HG02642 (cell line): ENCODE data around the gene MRPS22.

Source experiments
- ATAC-seq: cut with Tn5 transposase; IDR thresholded peaks from one replicate; pipeline ENCODE4 v1.9.1; 2021; ENCODE audit warnings: mild to moderate bottlenecking; ENCODE audit not compliant: unreplicated experiment, poor library complexity

MRPS22 gene

GRCh38 chr3:139310474-139310933 lies 33.3 kb upstream of the MRPS22 start:
- ATAC-seq, result no peak

GRCh38 chr3:139311557-139311956 lies 32.3 kb upstream of the MRPS22 start:
- ATAC-seq, result no peak

- no peak for ATAC-seq
Observed at GRCh38 chr3:139312416-139312815, 31.4 kb upstream of the MRPS22 start.

- no peak for ATAC-seq
Observed at GRCh38 chr3:139312959-139313358, 30.9 kb upstream of the MRPS22 start.

- ATAC-seq, result no peak
Observed at GRCh38 chr3:139313921-139314320, 29.9 kb upstream of the MRPS22 start.

GRCh38 chr3:139317215-139317614 lies 26.6 kb upstream of the MRPS22 start:
- ATAC-seq, result no peak

GRCh38 chr3:139317660-139318430 lies 26.0 kb upstream of the MRPS22 start:
- ATAC-seq, result no peak

- no peak for ATAC-seq
Observed at GRCh38 chr3:139318431-139318816, 25.4 kb upstream of the MRPS22 start.

GRCh38 chr3:139318826-139319225 lies 25.0 kb upstream of the MRPS22 start:
- no peak for ATAC-seq

- ATAC-seq, result no peak
Observed at GRCh38 chr3:139319428-139320402, 24.1 kb upstream of the MRPS22 start.

GRCh38 chr3:139320551-139321309 lies 23.1 kb upstream of the MRPS22 start:
- no peak for ATAC-seq

- ATAC-seq, result no peak
Observed at GRCh38 chr3:139322346-139322745, 21.5 kb upstream of the MRPS22 start.

GRCh38 chr3:139323146-139323545 lies 20.7 kb upstream of the MRPS22 start:
- no peak for ATAC-seq

GRCh38 chr3:139324456-139324855 lies 19.4 kb upstream of the MRPS22 start:
- ATAC-seq, result no peak

GRCh38 chr3:139325551-139325950 lies 18.3 kb upstream of the MRPS22 start:
- ATAC-seq, result no peak

- no peak for ATAC-seq
Observed at GRCh38 chr3:139326131-139326530, 17.7 kb upstream of the MRPS22 start.

GRCh38 chr3:139326707-139327106 lies 17.1 kb upstream of the MRPS22 start:
- no peak for ATAC-seq

GRCh38 chr3:139327231-139327630 lies 16.6 kb upstream of the MRPS22 start:
- ATAC-seq, result no peak

GRCh38 chr3:139327861-139328260 lies 16.0 kb upstream of the MRPS22 start:
- no peak for ATAC-seq

- ATAC-seq, result no peak
Observed at GRCh38 chr3:139328356-139328755, 15.5 kb upstream of the MRPS22 start.
